HG02798 (cell line): ENCODE measurements around the gene GPR75.

Experiments
- ATAC-seq: cut with Tn5 transposase; IDR thresholded peaks from one replicate; pipeline ENCODE4 v1.9.1; 2021; ENCODE audit warnings: mild to moderate bottlenecking; ENCODE audit not compliant: unreplicated experiment, poor library complexity

The GPR75 gene

GRCh38 chr2:53859206-53860181, at the start of gene GPR75:
GPR75 (minus strand) TSS chr2:53859967; CDS start chr2:53854756, 5,211 bp downstream.
- ATAC-seq, result no peak

- ATAC-seq, result no peak
These were observed 47.8 kb upstream of the GPR75 start for GRCh38 chr2:53907582-53907981.

- ATAC-seq, result no peak
These were observed 45.6 kb upstream of the GPR75 start for GRCh38 chr2:53905396-53905795.

GRCh38 chr2:53903011-53903410, 43.2 kb upstream of the GPR75 start:
- no peak for ATAC-seq

GRCh38 chr2:53901192-53901591, 41.4 kb upstream of the GPR75 start:
- ATAC-seq, result no peak

GRCh38 chr2:53896864-53897263, 37.1 kb upstream of the GPR75 start:
- no peak for ATAC-seq

- ATAC-seq, result no peak
These were observed 26.9 kb upstream of the GPR75 start for GRCh38 chr2:53886406-53887280.

- ATAC-seq, result no peak
These were observed 25.1 kb upstream of the GPR75 start for GRCh38 chr2:53884883-53885282.

- ATAC-seq, result no peak
These were observed 22.2 kb upstream of the GPR75 start for GRCh38 chr2:53881986-53882385.

GRCh38 chr2:53881360-53881759, 21.6 kb upstream of the GPR75 start:
- no peak for ATAC-seq

- ATAC-seq, result no peak
These were observed 21.0 kb upstream of the GPR75 start for GRCh38 chr2:53880756-53881155.

GRCh38 chr2:53877556-53877955, 17.8 kb upstream of the GPR75 start:
- ATAC-seq, result no peak

GRCh38 chr2:53877112-53877511, 17.3 kb upstream of the GPR75 start:
- no peak for ATAC-seq

- ATAC-seq, result no peak
These were observed 14.7 kb upstream of the GPR75 start for GRCh38 chr2:53874401-53874950.

GRCh38 chr2:53867773-53868172, 8.0 kb upstream of the GPR75 start:
- ATAC-seq, result no peak

GRCh38 chr2:53867169-53867568, 7.4 kb upstream of the GPR75 start:
- no peak for ATAC-seq

GRCh38 chr2:53865962-53866361, 6.2 kb upstream of the GPR75 start:
- ATAC-seq, result no peak

GRCh38 chr2:53865264-53865663, 5.5 kb upstream of the GPR75 start:
- no peak for ATAC-seq

- no peak for ATAC-seq
These were observed 3.9 kb upstream of the GPR75 start for GRCh38 chr2:53863538-53864227.

GRCh38 chr2:53861824-53862223, 2.1 kb upstream of the GPR75 start:
- ATAC-seq, result no peak
